DMS79 (cell line): Measurements from ENCODE around the gene MAD1L1.
"Not testable (repeated sequence)": the region's sequence is repeated elsewhere in the genome, so short reads cannot be mapped to it uniquely, and the experiment has no call there.

Source experiments
- DNase-seq: peaks from one replicate; lab custom pipeline; 2025; lab: John Stamatoyannopoulos, UW

The MAD1L1 gene

DNA sequence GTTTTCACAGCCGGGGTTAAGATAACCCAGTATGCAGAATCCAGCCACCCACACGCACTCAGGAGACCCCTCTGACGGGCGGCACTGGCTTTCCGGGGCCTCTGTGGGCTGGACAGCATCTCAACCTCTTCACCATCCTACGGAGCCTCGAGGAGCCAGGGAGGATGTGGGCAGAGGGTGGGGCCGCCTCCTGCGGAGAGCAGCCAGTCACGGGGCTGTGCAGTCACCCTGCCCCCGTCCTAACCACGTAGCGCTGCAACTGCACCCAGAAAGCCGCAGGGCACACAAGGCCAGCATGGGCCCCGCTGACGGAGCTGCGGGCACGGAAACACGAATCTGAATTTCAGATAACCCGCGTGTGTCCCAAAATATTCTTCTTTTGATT lies 292.4 kb downstream of the MAD1L1 start:
- no peak for DNase-seq

GRCh38 chr7:1939434-1940401 lies 293.0 kb downstream of the MAD1L1 start:
- no peak for DNase-seq

DNA sequence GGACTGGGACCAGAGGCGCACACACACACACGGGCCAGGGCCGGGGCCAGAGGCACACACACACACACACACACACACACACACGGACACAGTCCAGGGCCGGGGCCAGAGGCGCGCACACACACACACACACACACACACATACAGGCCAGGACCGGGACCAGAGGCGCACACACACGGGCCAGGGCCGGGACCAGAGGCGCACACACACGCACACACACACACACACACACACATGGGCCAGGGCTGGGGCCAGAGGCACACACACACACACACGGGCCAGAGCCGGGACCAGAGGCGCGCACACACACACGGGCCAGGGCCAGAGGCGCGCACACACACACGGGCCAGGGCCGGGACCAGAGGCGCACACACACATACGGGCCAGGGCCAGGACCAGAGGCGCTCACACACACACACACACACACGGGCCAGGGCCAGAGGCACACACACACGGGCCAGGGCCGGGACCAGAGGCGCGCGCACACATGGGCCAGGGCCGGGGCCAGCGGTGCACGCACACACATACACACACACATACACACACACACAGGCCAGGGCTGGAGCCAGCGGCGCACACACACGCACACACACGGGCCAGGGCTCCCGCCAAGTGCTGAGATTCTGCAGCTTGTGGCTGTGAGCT lies 293.8 kb downstream of the MAD1L1 start:
- DNase-seq, result no peak

GRCh38 chr7:1937252-1937605 lies 295.5 kb downstream of the MAD1L1 start:
- no peak for DNase-seq

- no peak for DNase-seq
Measured at GRCh38 chr7:1936531-1937251, 296.1 kb downstream of the MAD1L1 start.

GRCh38 chr7:1936006-1936310 lies 296.8 kb downstream of the MAD1L1 start:
- DNase-seq, result no peak

DNA sequence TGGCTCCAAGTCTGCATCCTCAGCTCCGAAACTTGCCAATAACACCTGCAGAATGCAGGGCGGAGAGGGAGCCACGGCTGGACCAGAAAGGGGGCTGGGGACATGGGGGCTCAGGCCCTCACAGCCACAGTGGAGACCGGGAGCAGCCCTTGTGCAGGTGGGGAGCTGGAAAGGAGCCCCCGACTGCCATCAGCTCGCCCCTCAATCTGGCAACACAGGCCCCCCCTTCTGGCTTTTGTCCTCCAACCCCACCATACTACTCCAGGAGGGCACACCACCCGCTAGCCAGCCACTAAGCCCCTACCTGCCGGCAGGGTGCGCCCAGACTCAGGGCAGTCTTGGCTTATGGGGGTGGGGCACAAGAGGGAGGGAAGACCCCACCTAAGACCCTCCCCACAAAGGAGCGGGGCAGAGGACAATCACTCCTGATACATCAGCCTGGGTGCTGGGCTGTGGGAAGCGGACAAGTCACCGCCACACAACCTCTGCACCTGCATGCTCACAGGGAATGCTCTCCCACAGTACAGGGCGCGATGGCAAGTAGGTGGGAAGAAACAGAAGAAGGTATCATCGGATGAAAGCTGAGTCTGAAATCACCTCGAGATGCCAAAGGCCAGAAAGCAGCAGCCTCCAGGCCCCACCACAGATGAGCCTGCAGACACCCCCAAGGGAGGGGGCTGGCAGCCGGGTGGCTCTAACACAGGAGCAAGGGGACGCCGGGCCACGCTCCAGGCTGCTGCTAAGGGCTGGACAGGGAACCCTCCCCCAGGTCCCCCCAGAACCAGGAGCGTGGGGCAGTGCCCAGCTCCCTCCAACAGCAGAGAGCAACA lies 297.4 kb downstream of the MAD1L1 start:
- DNase-seq, result no peak

DNA sequence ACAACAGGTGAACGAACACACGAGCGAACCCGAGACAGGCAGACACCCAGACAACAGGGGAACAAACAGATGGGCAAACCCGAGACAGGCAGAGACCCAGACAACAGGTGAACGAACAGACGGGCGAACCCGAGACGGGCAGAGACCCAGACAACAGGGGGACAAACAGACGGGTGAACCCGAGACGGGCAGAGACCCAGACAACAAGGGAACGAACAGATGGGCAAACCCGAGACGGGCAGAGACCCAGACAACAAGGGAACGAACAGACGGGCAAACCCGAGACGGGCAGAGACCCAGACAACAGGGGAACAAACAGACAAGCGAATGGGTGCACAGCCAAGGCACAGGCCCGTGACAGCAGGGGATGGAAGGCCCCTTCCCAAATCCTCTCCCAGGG lies 298.0 kb downstream of the MAD1L1 start:
- DNase-seq, result no peak

DNA sequence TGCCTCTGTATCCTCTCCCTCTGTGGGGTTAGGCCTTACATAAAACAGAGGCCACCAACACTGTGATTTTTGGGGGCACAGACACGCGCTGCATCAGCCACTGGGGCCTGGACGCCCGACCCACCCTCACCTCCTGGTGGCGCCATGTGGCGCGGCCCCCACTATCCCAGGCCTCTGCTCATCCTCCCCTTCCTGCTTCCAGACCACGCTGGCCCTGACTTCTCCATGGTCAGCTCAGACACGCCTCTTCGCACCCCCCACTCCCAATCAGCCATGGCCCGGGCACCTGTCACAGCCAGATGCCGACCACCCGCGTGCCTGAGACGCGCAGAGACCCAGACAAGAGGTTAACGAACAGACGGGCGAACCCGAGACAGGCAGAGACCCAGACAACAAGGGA lies 298.7 kb downstream of the MAD1L1 start:
- DNase-seq, result no peak

GRCh38 chr7:1933066-1933750 lies 299.5 kb downstream of the MAD1L1 start:
- DNase-seq, result no peak

GRCh38 chr7:1931951-1932270 lies 300.8 kb downstream of the MAD1L1 start:
- DNase-seq, result no peak

DNA sequence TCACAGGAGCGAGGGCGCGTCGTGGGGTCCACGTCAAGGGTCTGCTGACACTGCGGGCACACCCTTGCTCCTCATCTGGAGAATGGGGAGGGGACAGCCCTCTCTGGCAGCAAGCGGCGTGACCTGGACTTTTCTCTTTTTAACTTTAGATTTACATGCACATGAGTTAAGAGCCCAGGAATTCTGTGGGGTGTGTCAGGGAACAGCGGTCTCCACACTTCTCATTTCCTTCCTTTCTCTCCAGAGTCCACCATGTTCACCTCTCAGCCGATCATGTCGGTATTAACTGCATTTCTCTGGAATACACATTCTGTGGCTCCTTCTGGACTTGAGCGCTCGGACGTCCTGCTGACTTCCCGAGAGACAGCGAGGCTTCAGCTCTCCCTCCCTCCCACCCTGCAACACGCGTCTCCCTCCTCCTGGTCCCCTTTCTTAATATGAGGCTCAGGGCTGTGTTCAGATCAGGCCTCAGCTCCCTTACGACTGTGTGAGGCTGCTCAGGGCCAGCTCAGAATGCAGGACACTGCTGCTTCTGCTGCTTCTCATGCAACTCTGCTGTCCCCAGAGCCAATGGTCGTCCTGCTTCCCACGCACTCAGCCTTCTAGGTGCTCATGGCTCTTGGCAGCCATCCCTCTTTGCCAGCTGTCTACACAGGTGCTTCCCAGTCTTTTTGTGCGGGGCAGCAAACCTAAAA lies 301.3 kb downstream of the MAD1L1 start:
- DNase-seq, result no peak

DNA sequence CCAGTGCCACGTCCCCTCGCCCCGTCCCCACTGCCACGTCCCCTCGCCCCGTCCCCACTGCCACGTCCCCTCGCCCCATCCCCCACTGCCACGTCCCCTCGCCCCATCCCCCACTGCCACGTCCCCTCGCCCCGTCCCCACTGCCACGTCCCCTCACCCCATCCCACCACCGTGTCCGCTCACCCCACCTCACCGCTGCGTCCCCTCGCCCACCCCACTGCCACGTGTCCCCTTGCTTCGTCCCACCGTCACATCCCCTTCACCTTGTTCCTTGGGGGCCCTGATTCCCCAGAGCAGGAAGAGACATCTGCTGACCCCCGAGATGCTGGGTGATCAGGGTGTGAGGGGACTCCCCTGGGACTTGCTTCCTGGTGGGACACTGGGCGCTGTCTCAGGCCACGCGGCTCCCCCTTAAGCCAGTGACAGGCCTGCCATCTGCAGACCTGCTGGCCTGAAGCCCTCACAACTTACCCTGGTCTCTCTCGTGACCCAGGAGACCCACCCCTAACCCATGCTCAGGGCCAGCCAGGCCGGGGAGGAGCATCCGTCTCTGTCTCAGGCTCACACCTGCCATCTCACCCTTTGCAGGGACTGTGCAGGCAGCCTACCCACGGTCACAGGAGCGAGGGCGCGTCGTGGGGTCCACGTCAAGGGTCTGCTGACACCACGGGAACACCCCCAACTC lies 302.2 kb downstream of the MAD1L1 start:
- no peak for DNase-seq

DNA sequence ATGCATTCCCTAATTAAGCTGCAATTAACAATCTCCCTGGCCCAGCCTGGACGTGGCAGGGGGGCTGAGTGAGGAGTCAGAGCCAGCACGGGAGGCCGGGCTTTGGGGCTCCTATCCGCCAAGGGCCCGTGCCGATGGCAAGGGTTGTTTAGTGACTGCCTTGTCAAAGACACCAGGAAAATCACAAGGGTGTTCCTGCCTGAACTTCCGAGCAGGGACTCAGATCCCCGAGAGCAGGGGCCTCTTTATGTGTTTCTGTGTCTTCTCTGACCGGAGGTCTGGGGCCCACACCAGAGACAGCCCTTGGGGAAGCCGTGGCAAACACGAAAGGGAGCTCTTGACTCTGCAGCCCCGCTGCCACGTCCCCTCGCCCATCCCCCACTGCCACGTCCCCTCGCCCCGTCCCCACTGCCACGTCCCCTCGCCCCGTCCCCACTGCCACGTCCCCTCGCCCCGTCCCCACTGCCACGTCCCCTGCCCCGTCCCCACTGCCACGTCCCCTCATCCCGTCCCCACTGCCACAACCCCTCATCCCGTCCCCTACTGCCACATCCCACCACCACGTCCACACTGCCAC lies 303.3 kb downstream of the MAD1L1 start:
- not testable (repeated sequence) for DNase-seq

- no peak for DNase-seq
Measured at GRCh38 chr7:1928645-1929348, 303.9 kb downstream of the MAD1L1 start.

- no peak for DNase-seq
Measured at GRCh38 chr7:1927937-1928644, 304.7 kb downstream of the MAD1L1 start.

GRCh38 chr7:1926908-1927306 lies 305.8 kb downstream of the MAD1L1 start:
- DNase-seq, result no peak

DNA sequence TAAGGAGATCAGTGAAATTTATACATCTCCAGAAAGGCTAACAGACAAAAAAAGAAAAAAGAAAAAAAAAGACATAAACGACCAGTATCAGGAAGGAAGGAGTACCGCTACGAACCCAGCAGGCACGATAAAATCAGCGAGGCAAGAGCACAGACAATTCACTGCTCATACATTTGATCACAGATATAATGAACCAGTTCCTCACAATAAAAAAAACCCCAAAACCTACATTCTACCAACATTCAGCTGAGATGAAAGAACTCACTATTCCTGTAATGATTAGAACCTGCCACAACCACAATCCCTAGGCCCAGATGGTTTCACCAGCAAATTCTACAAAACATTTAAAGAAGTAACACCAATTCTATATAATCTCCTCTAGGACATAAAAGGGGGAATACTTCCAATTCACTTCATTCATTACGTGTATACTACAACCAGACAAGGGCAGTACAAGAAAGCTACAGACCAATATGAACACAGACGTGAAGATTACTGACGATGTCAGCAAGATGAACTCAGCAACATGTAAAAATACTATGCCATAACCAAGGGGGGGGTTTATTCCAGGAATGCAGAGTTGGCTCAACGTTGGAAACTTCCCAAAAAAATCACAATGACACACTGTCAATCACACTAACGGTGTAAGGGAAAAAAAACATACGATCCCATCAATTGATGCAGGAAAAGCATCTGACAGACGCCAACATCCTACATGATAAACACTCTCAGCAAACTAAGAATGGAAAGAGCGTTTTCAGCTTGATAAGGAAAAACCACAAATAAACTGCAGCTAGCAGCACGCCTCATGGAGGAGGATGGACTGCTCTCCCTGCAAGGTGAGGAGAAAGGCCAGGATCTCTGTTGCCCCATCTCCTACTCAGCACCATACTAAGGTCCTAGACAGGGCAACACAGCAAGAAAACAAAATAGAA lies 306.5 kb downstream of the MAD1L1 start:
- no peak for DNase-seq
